Measurements from ENCODE around the gene KRTAP10-3. TPM values are rescaled to one million over a fixed set of nuclear protein-coding genes. Genes with fewer than 3 reads are reported as not detected.

The KRTAP10-3 gene
- total RNA-seq, 6 experiments from 2014 or later: not detected

DNA sequence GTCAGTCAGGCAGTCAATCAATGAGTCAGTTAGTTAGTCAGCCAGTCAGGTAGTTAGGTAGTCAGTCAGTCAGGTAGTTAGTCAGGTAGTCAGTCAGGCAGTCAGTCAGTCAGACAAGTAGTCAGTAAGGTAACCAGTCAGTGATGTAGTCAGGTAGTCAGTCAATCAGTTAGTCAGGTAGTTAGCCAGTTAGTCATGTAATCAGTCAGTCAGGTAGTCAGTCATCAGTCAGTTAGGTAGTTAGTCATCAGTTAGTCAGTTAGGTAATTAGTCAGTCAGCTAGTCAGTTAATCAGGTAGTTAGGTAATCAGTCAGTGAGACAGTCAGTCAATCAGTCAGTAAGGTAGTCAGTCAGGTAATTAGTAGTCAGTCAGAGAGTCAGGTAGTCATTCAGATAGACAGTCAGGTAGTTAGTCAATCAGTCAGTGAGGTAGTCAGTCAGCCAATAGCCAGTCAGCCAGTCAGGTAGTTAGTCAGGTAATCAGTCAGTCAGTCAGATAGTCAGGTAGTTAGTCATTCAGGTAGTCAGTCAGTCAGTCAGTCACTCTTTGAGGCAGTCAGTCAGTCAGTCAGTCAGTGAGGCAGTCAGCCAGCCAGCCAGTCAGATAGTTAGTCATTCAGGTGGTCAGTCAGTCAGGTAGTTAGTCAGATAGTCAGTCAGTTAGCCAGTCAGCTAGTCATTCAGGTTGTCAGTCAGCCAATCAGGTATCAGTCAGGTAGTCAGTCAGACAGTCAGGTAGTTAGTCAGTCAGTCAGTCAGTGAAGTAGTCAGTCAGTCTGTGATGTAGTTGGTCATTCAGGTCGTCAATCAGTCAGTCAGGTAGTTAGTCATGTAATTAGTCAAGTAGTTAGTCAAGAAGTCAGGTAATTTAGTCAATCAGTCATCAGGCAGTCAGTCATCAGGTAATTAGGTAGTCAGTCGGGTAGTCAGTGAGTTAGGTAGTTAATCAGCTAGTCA, 33.9 kb downstream of the KRTAP10-3 start:
- no peak for ATAC-seq
- WGBS (ENCODE audit: insufficient coverage, low coverage, low lambda C conversion rate, missing lambda C conversion rate): 33% methylated on average over 1 of the region's 2 CpGs
- Histone ChIP-seq H3K4me3 (no peak overlapping the region), H3K27ac (no peak overlapping the region), H3K27me3 (no peaks in the 10 kb centered on the region), H3K9me3 (no peaks in the 10 kb centered on the region), H3K4me1 (no peaks in the 10 kb centered on the region), H3K36me3 (no peaks in the 10 kb centered on the region)
- TF ChIP-seq POLR2A (IDR thresholded peaks at IDR 0.05) (no peak), CTCF (IDR thresholded peaks at IDR 0.05) (no peak)
- no peak for DNase-seq
- intact Hi-C loops (cut with DNase I): no loop called here

- no CpG with 5 or more reads among the region's 1 CpG for WGBS (ENCODE audit: insufficient coverage, low coverage, low lambda C conversion rate, missing lambda C conversion rate)
- intact Hi-C loops (cut with DNase I): no loop called here
These were observed 34.8 kb downstream of the KRTAP10-3 start for GRCh38 chr21:44523567-44524413.

GRCh38 chr21:44522753-44523204, 35.8 kb downstream of the KRTAP10-3 start:
- Histone ChIP-seq H3K27me3 (no peaks in the 10 kb centered on the region), H3K36me3 (no peaks in the 10 kb centered on the region), H3K9me3 (no peaks in the 10 kb centered on the region), H3K4me3 (no peak overlapping the region), H3K4me1 (no peaks in the 10 kb centered on the region), H3K27ac (no peak overlapping the region)
- TF ChIP-seq POLR2A (IDR thresholded peaks at IDR 0.05) (no peak), CTCF (IDR thresholded peaks at IDR 0.05) (no peak)
- ATAC-seq: no peak
- no CpG with 5 or more reads among the region's 1 CpG for WGBS (ENCODE audit: insufficient coverage, low coverage, low lambda C conversion rate, missing lambda C conversion rate)
- DNase-seq: peak in 1 of 3 donors; percentile 22
- intact Hi-C loops (cut with DNase I): no loop called here

More at GRCh38 chr21:44523567-44524413, 34.8 kb downstream of the KRTAP10-3 start:
- H3K36me3 ChIP-seq: no peaks in the 10 kb centered on the region
- no peak overlapping the region for H3K4me3 ChIP-seq
- no peak for ATAC-seq
- no peaks in the 10 kb centered on the region for H3K9me3 ChIP-seq
- TF ChIP-seq POLR2A (IDR thresholded peaks at IDR 0.05): no peak
- TF ChIP-seq CTCF (IDR thresholded peaks at IDR 0.05): no peak
- H3K4me1 ChIP-seq: no peaks in the 10 kb centered on the region
- no peak for DNase-seq
- H3K27ac ChIP-seq: no peak overlapping the region
- no peaks in the 10 kb centered on the region for H3K27me3 ChIP-seq

GRCh38 chr21:44521928-44522752, 36.5 kb downstream of the KRTAP10-3 start:
- peak in 2 of 3 donors; percentile 19 to 44 for DNase-seq
- Histone ChIP-seq H3K27ac (no peak overlapping the region), H3K27me3 (no peaks in the 10 kb centered on the region), H3K4me1 (no peaks in the 10 kb centered on the region), H3K4me3 (no peak overlapping the region), H3K9me3 (no peaks in the 10 kb centered on the region), H3K36me3 (no peaks in the 10 kb centered on the region)
- intact Hi-C loops (cut with DNase I): no loop called here
- ATAC-seq: peak; percentile 19 to 40 (median 28)
- 87% methylated on average over 3 of the region's 33 CpGs for WGBS (ENCODE audit: insufficient coverage, low coverage, low lambda C conversion rate, missing lambda C conversion rate)
- no peak for TF ChIP-seq POLR2A (IDR thresholded peaks at IDR 0.05)
- TF ChIP-seq CTCF (IDR thresholded peaks at IDR 0.05): no peak

Data from right lobe of liver (tissue), 6 donors.